Measurements from ENCODE around the gene NRCAM.
A peak's percentile ranks its signal among the peaks of the same experiment; 100 is the strongest.

The NRCAM gene

GRCh38 chr7:108189733-108190388, 266.4 kb downstream of the NRCAM start:
- no peak for TF ChIP-seq CTCF (IDR thresholded peaks at IDR 0.05; ENCODE audit: low read depth, low read length)
- no peak for DNase-seq (ENCODE audit: extremely low read depth, low read depth)

GRCh38 chr7:108188724-108189123, 267.5 kb downstream of the NRCAM start:
- no peak for DNase-seq (ENCODE audit: extremely low read depth, low read depth)
- TF ChIP-seq CTCF (IDR thresholded peaks at IDR 0.05; ENCODE audit: low read depth, low read length), result no peak

GRCh38 chr7:108181073-108181985, 274.9 kb downstream of the NRCAM start:
- TF ChIP-seq CTCF (IDR thresholded peaks at IDR 0.05; ENCODE audit: low read depth, low read length), result peak; percentile 50
- DNase-seq (ENCODE audit: extremely low read depth, low read depth), result peak; percentile 30

- no peak for TF ChIP-seq CTCF (IDR thresholded peaks at IDR 0.05; ENCODE audit: low read depth, low read length)
- DNase-seq (ENCODE audit: extremely low read depth, low read depth), result no peak
These were observed 277.8 kb downstream of the NRCAM start for GRCh38 chr7:108178398-108178797.

GRCh38 chr7:108171164-108171563, 285.1 kb downstream of the NRCAM start:
- no peak for DNase-seq (ENCODE audit: extremely low read depth, low read depth)
- TF ChIP-seq CTCF (IDR thresholded peaks at IDR 0.05; ENCODE audit: low read depth, low read length), result no peak

GRCh38 chr7:108170251-108170650, 286.0 kb downstream of the NRCAM start:
- DNase-seq (ENCODE audit: extremely low read depth, low read depth), result no peak
- TF ChIP-seq CTCF (IDR thresholded peaks at IDR 0.05; ENCODE audit: low read depth, low read length), result no peak

- TF ChIP-seq CTCF (IDR thresholded peaks at IDR 0.05; ENCODE audit: low read depth, low read length), result no peak
- DNase-seq (ENCODE audit: extremely low read depth, low read depth), result no peak
These were observed 288.8 kb downstream of the NRCAM start for GRCh38 chr7:108167460-108167859.

All from AG09319 (cell line).